Measurements from ENCODE around the gene TUBGCP5.

The TUBGCP5 gene

GRCh38 chr15:22973987-22974386 lies 65.4 kb downstream of the TUBGCP5 start:
- no peak for DNase-seq

DNA sequence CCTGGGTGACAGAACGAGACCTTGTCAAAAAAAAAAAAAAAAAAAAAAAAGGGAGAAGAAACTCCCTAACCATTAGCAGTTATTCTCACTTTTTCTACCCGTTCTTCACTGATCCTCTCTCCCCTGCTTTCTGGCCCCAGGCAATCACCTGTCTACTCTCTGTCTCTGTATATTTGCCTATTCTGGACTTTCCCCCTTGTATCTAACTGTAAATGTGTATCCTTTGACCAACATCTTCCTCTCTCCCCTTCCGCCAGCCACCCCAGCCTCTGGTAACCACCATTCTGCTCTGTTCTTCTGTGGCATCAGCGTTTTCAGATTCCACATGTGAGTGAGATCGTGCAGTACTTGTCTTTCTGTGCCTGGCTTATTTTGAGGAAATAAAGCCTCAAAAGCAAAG lies 66.1 kb downstream of the TUBGCP5 start:
- DNase-seq, result no peak

- no peak for DNase-seq
Measured at GRCh38 chr15:22969489-22969888, 69.9 kb downstream of the TUBGCP5 start.

DNA sequence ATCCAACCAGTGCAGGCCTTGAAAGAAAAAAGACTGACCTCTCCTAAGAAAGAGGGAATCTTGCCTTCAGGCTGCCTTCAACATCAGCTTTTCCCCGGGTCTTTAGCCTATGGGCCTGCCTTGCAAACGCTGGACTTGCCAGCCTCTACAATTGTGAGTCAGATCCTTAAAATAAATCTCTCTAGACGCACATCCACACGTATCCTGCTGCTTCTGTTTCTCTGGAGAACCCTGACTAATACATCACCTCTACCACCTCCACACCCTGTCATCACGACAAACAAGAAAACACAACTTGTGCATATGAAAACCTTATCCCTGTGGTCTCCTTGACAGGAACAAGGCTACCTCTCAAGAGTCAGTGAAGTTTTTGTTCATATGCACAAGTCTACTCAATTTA lies 71.0 kb downstream of the TUBGCP5 start:
- no peak for DNase-seq

- no peak for DNase-seq
Measured at GRCh38 chr15:22967084-22967770, 72.1 kb downstream of the TUBGCP5 start.

DNA sequence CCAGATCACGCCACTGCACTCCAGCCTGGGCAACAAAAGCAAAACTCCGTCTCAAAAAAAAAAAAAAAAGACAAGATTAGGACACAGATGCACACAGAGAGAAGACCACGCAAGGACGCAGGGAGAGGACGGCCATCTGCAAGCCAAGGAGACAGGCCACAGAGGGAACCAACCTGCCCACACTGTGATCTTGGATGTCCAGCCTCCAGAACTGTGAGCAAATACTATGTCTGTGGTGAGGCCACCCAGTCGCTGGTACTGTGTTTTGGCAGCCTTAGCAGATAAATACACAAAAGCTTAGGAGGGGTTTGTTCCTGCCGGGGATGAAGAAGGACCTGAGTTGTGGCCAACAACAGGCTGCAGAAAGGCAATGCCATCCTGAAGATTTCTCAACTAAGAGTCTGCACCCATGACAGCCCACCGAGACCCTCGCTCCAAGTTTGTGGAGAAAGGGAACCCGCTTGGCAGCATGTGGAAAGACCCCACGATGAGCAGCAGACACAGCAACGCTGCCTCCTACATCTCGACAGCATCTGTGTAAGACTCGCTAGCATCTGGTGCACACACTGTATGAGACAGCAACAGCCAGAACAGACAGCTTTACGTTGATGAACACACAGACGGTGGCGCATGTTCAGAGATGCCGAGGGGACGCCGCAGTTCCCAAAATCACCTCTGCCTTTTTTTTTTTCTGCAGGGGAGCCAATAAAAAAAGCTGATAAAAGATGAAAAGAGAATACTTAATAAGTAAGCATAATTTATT lies 72.9 kb downstream of the TUBGCP5 start:
- DNase-seq, result peak; percentile 2

GRCh38 chr15:22963641-22964040 lies 75.7 kb downstream of the TUBGCP5 start:
- DNase-seq, result no peak

- DNase-seq, result no peak
Measured at GRCh38 chr15:22962611-22963010, 76.8 kb downstream of the TUBGCP5 start.

DNA sequence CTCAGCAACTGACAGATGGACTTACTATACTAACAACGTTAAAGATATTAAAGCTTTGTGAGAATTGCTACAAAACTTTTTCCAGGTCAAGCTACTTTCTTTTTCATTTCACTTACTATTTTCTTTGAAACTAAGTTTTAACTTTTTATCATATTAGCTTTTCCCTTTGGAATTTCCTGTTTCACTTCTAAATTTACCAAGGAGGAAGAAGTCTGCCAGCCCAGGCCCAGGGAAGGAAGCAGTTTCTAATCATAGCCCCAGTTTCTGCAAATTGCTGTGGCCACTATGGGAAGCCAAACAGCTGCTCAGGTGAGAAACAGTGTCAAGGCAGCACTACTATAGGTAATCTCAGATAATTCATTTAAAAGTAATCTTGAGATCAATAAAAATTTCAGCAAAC lies 77.6 kb downstream of the TUBGCP5 start:
- no peak for DNase-seq

DNA sequence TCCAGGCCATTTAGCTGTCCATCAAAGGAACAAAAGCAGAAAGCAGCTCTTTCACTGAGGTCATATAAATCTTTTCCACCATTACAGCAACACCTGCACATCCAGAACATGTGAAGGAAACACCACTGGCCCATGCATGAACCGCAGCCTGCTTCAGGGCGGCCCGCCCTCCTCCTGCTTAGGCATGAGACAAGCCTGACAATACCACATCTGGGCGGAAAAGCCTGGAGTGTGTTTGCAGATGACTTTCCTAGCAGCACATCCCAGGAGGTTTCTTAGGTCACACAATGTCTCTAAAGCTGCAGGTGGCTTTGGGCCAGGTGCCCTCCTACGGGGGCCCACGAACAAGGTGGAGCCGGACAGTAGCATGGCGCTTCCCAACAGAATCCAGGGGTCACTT lies 78.8 kb downstream of the TUBGCP5 start:
- no peak for DNase-seq

- DNase-seq, result no peak
Measured at GRCh38 chr15:22960126-22960525, 79.2 kb downstream of the TUBGCP5 start.

GRCh38 chr15:22959321-22960101 lies 79.9 kb downstream of the TUBGCP5 start:
- DNase-seq, result no peak

GRCh38 chr15:22958487-22959280 lies 80.7 kb downstream of the TUBGCP5 start:
- no peak for DNase-seq

- DNase-seq, result no peak
Measured at GRCh38 chr15:22956978-22957260, 82.5 kb downstream of the TUBGCP5 start.

- no peak for DNase-seq
Measured at GRCh38 chr15:22956257-22956977, 83.0 kb downstream of the TUBGCP5 start.

DNA sequence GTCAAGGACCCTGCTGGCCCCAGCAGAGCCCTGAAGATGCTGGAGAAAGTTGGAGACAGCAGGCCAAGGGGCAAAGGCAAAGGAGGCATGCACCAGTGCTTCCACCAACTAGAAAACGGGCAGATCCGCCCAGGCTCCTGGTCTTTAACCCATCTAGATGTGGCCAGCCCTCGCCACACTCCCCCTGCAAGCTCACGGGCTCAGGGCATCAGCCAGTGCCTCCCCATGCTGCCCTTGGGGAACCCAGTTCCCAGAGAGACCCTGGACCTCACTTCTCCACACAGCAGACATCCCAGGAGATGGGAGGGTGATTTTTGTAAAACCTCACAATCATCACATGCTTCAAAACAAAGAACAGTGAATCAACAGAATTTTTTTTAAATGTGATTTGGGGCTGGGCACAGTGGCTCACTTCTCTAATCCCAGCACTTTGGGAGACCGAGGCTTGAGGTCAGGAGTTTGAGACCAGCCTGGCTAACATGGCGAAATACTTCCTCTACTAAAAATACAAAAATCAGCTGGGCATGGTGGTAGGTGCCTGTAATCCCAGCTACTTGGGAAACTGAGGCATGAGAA lies 83.7 kb downstream of the TUBGCP5 start:
- DNase-seq, result no peak

DNA sequence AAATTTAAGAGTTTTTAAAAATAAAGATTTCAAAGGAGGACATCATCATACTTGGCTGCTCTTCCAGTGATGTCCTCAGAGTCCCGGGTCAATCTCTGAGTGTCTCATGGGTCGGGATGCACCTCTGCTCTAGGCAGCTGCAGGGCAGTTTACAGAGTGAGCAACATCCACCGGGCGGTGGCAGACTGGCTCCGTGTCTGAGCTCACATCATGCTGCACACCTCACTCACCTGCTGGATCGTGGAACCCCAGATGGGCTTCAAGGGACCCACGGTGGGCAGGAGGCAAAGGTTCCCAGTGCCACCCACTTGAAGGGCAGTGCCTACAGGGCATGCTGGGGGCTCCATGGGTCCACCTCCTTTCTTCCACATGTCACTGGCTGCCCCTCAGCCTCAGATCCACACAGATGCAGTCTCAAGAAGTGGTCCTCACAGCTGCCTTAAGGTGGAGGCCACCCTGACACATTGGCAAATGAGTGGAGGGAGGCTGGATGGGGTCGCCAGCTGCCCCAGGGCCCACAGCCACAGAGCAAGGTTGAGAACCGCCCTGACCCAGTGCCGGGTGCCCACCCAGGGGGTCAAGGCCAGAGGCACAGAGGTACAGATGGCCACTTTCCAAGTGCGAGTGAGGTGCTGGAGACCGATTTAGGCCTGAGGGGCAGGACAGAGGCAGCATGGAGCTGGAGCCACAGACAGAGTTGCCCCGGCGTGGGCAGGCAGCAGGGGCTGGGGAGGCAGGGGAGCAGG lies 84.4 kb downstream of the TUBGCP5 start:
- DNase-seq, result no peak

GRCh38 chr15:22954326-22954725 lies 85.0 kb downstream of the TUBGCP5 start:
- DNase-seq, result no peak

- DNase-seq, result no peak
Measured at GRCh38 chr15:22952796-22953579, 86.4 kb downstream of the TUBGCP5 start.

Data from NCI-H2029 (cell line).